ENCODE data around the gene ARMH3. TPM values are rescaled to one million over a fixed set of nuclear protein-coding genes. Genes with fewer than 3 reads are reported as not detected.

Gene ARMH3
- total RNA-seq, 1 experiment from 2014 or later, result 9.7 TPM

GRCh38 chr10:102004376-102004775, 51.6 kb downstream of the ARMH3 start:
- CTCF ChIA-PET, result interaction anchor here (0.5 kb wide), 1 partner anchor 169 kb away, joined by 3 read pairs; no protein-coding TSS in a partner anchor
- H4K20me1 ChIP-seq (ENCODE audit: low read length), result no peaks in the 10 kb centered on the region
- POLR2A ChIA-PET (ENCODE audit: unreplicated experiment), result no interaction called here
- peaks cover 2% of the 10 kb centered on the region for H3K4me1 ChIP-seq (ENCODE audit: insufficient read depth, low read length)
- DNase-seq (no peak), ATAC-seq (no peak)
- H3K4me3 ChIP-seq (ENCODE audit: low read length), result no peak overlapping the region
- H3K9ac ChIP-seq (ENCODE audit: low read length), result no peak overlapping the region
- no TSS peak for BruUV-seq (replicated peaks)
- intact Hi-C loops (cut with micrococcal nuclease), result no loop called here
- H3K27me3 ChIP-seq (ENCODE audit: low read length), result no peaks in the 10 kb centered on the region
- no peak overlapping the region for H2AFZ ChIP-seq (ENCODE audit: low read length)
- H3K79me2 ChIP-seq (ENCODE audit: low read length), result no peaks in the 10 kb centered on the region
- peaks cover 4% of the 10 kb centered on the region; the same call in 1 of the 2 replicates for H3K36me3 ChIP-seq (ENCODE audit: low read depth, low read length)
- H3K27ac ChIP-seq (ENCODE audit: low read length), result no peak overlapping the region
- TF ChIP-seq CTCF (conservative IDR thresholded peaks at IDR 0.05; ENCODE audit: low read depth, low read length) (no peak), EZH2phosphoT487 (IDR thresholded peaks at IDR 0.05; ENCODE audit: borderline replicate concordance, low read length) (no peak), EZH2 (IDR thresholded peaks at IDR 0.05; ENCODE audit: low read length, unreplicated experiment) (no peak)
- no peak overlapping the region for H3K4me2 ChIP-seq (ENCODE audit: low read length)
- no peaks in the 10 kb centered on the region for H3K9me3 ChIP-seq (ENCODE audit: low read length)
- no peaks in the 10 kb centered on the region for H3F3A ChIP-seq (ENCODE audit: low read length, unreplicated experiment)
- no peaks in the 10 kb centered on the region for H3K9me2 ChIP-seq (replicated peaks; ENCODE audit: low read length)

- ChIA-PET POLR2A (ENCODE audit: unreplicated experiment) (no interaction called here), CTCF (interaction anchor here (0.5 to 0.6 kb wide), 2 partner anchors 167 to 168 kb away, joined by 3 to 13 read pairs; no protein-coding TSS in a partner anchor)
- Histone ChIP-seq H3K9me3 (ENCODE audit: low read length) (no peaks in the 10 kb centered on the region), H3K27ac (ENCODE audit: low read length) (no peak overlapping the region), H3K36me3 (ENCODE audit: low read depth, low read length) (no peaks in the 10 kb centered on the region; the same call in 1 of the 2 replicates), H3K4me2 (ENCODE audit: low read length) (no peak overlapping the region), H4K20me1 (ENCODE audit: low read length) (no peaks in the 10 kb centered on the region), H3K9me2 (replicated peaks; ENCODE audit: low read length) (no peaks in the 10 kb centered on the region), H2AFZ (ENCODE audit: low read length) (no peak overlapping the region), H3K79me2 (ENCODE audit: low read length) (no peaks in the 10 kb centered on the region), H3K9ac (ENCODE audit: low read length) (no peak overlapping the region), H3F3A (ENCODE audit: low read length, unreplicated experiment) (no peaks in the 10 kb centered on the region), H3K27me3 (ENCODE audit: low read length) (no peaks in the 10 kb centered on the region), H3K4me3 (ENCODE audit: low read length) (no peak overlapping the region), H3K4me1 (ENCODE audit: insufficient read depth, low read length) (no peaks in the 10 kb centered on the region)
- no peak for TF ChIP-seq EZH2 (IDR thresholded peaks at IDR 0.05; ENCODE audit: low read length, unreplicated experiment)
- TF ChIP-seq CTCF (conservative IDR thresholded peaks at IDR 0.05; ENCODE audit: low read depth, low read length), result no peak
- no peak for TF ChIP-seq EZH2phosphoT487 (IDR thresholded peaks at IDR 0.05; ENCODE audit: borderline replicate concordance, low read length)
- DNase-seq (no peak), ATAC-seq (no peak; the same call in 1 of the 2 replicates)
- BruUV-seq (replicated peaks), result no TSS peak
- intact Hi-C loops (cut with micrococcal nuclease), result no loop called here
Measured at GRCh38 chr10:102003541-102003940, 52.4 kb downstream of the ARMH3 start.

- Histone ChIP-seq H3K9ac (ENCODE audit: low read length) (no peak overlapping the region), H4K20me1 (ENCODE audit: low read length) (no peaks in the 10 kb centered on the region), H3K4me2 (ENCODE audit: low read length) (no peak overlapping the region), H3K4me1 (ENCODE audit: insufficient read depth, low read length) (no peaks in the 10 kb centered on the region), H2AFZ (ENCODE audit: low read length) (no peak overlapping the region), H3F3A (ENCODE audit: low read length, unreplicated experiment) (no peaks in the 10 kb centered on the region), H3K4me3 (ENCODE audit: low read length) (no peak overlapping the region), H3K9me3 (ENCODE audit: low read length) (no peaks in the 10 kb centered on the region), H3K36me3 (ENCODE audit: low read depth, low read length) (no peaks in the 10 kb centered on the region; the same call in 1 of the 2 replicates), H3K27ac (ENCODE audit: low read length) (no peak overlapping the region), H3K79me2 (ENCODE audit: low read length) (no peaks in the 10 kb centered on the region), H3K9me2 (replicated peaks; ENCODE audit: low read length) (no peaks in the 10 kb centered on the region), H3K27me3 (ENCODE audit: low read length) (no peaks in the 10 kb centered on the region)
- ATAC-seq (no peak), DNase-seq (no peak)
- BruUV-seq (replicated peaks), result no TSS peak
- intact Hi-C loops (cut with micrococcal nuclease), result no loop called here
- ChIA-PET POLR2A (ENCODE audit: unreplicated experiment) (no interaction called here), CTCF (no interaction called here)
- TF ChIP-seq EZH2 (IDR thresholded peaks at IDR 0.05; ENCODE audit: low read length, unreplicated experiment) (no peak), CTCF (conservative IDR thresholded peaks at IDR 0.05; ENCODE audit: low read depth, low read length) (no peak), EZH2phosphoT487 (IDR thresholded peaks at IDR 0.05; ENCODE audit: borderline replicate concordance, low read length) (no peak)
Measured at GRCh38 chr10:102001435-102002068, 54.4 kb downstream of the ARMH3 start.

All from PC-3 (cell line).